SK-N-SH (cell line): ENCODE measurements around the gene TSPAN32. TPM values are rescaled to one million over a fixed set of nuclear protein-coding genes. Genes with fewer than 3 reads are reported as not detected.

Experiments used
- CTCF ChIA-PET: fragments of 300-600, 350-600 bp; formaldehyde crosslinking; extraction: SDS; loops from one replicate; lab custom pipeline; 2021; lab: Yijun Ruan, JAX
- POLR2A ChIA-PET: fragments of 350-600 bp; sonication (Branson Sonifier 250); formaldehyde crosslinking; extraction: SDS; loops from one replicate; lab custom pipeline; 2020; ENCODE audit warnings: antibody characterized with exemption, inconsistent platforms; lab: Yijun Ruan, JAX
- DNase-seq: peaks from one replicate; pipeline ENCODE4 v3.0.0; 2012
- H2AFZ ChIP-seq: fragments of 200-600 bp; sonication (generic); 2 replicates; pipeline ENCODE4 v1.8.1; 2016; ENCODE audit warnings: antibody characterized with exemption, mild to moderate bottlenecking, low read depth
- H3F3A ChIP-seq: fragments of 200-600 bp; sonication (generic); replicated peaks from 2 replicates; pipeline ENCODE3; 2016; ENCODE audit warnings: antibody characterized with exemption, mild to moderate bottlenecking; ENCODE audit not compliant: insufficient read depth
- H3K27ac ChIP-seq, 2 experiments: fragments of 200-500 bp in 1 of 2; fragments of 200-600 bp in 1 of 2; sonication (Bioruptor generic) in 1 of 2; sonication (generic), shearing (Covaris generic) in 1 of 2; 2 replicates each; pipeline versions ENCODE4 v1.5.1 to v1.6.1; 2014 to 2016; ENCODE audit warnings: low read depth in 2 of 2, inconsistent platforms in 1 of 2, low read length in 1 of 2, mild to moderate bottlenecking in 1 of 2, mixed read lengths in 1 of 2
- H3K27me3 ChIP-seq: fragments of 200-600 bp; sonication (generic), shearing (Covaris generic); 2 replicates; pipeline ENCODE4 v1.6.1; 2016; ENCODE audit warnings: mixed run types; ENCODE audit not compliant: insufficient read depth
- H3K36me3 ChIP-seq, 2 experiments: fragments of 200-500 bp in 1 of 2; fragments of 200-600 bp in 1 of 2; sonication (Bioruptor generic) in 1 of 2; sonication (generic) in 1 of 2; replicated peaks in 1 of 2; 2 replicates each; pipeline versions ENCODE3 to v1.5.1; 2014 to 2016; ENCODE audit warnings: low read length in 1 of 2, mild to moderate bottlenecking in 1 of 2; ENCODE audit not compliant: insufficient read depth in 2 of 2, control insufficient read depth in 1 of 2
- H3K4me1 ChIP-seq, 2 experiments: fragments of 200-500 bp in 1 of 2; fragments of 200-600 bp in 1 of 2; sonication (Bioruptor generic) in 1 of 2; sonication (generic), shearing (Covaris generic) in 1 of 2; 2 replicates each; pipeline versions ENCODE4 v1.5.1 to v1.6.1; 2014 to 2016; ENCODE audit warnings: low read depth in 1 of 2, low read length in 1 of 2, mixed run types in 1 of 2; ENCODE audit not compliant: insufficient read depth in 2 of 2, control insufficient read depth in 1 of 2
- H3K4me2 ChIP-seq: fragments of 200-600 bp; sonication (generic), shearing (Covaris generic); 2 replicates; pipeline ENCODE4 v1.6.1; 2017; ENCODE audit warnings: mixed run types
- H3K4me3 ChIP-seq, 2 experiments: fragments of 200-500 bp in 1 of 2; fragments of 200-600 bp in 1 of 2; sonication (Bioruptor generic) in 1 of 2; sonication (generic), shearing (Covaris generic) in 1 of 2; 2 replicates each; pipeline versions ENCODE4 v1.5.1 to v1.8.1; 2014 to 2016; ENCODE audit warnings: low read depth in 2 of 2, inconsistent platforms in 1 of 2, low read length in 1 of 2, mild to moderate bottlenecking in 1 of 2, mixed read lengths in 1 of 2, moderate library complexity in 1 of 2
- H3K79me2 ChIP-seq: fragments of 200-600 bp; sonication (generic); 2 replicates; pipeline ENCODE4 v1.8.1; 2017; ENCODE audit warnings: mild to moderate bottlenecking; ENCODE audit not compliant: insufficient read depth
- H3K9ac ChIP-seq: fragments of 200-600 bp; sonication (generic); 2 replicates; pipeline ENCODE4 v1.6.1; 2017; ENCODE audit warnings: mixed run types
- H3K9me2 ChIP-seq: fragments of 200-600 bp; sonication (generic); 2 replicates; pipeline ENCODE4 v1.6.1; 2017; ENCODE audit warnings: mixed run types
- H3K9me3 ChIP-seq: fragments of 200-600 bp; sonication (generic); 2 replicates; pipeline ENCODE4 v1.6.1; 2017; ENCODE audit warnings: mixed run types, mild to moderate bottlenecking, moderate library complexity
- H4K20me1 ChIP-seq: fragments of 200-600 bp; sonication (generic); 2 replicates; pipeline ENCODE4 v1.6.1; 2017; ENCODE audit warnings: mild to moderate bottlenecking, mixed run types; ENCODE audit not compliant: insufficient read depth
- EZH2phosphoT487 ChIP-seq: fragments of 200-600 bp; sonication (generic); IDR thresholded peaks from 2 replicates; pipeline ENCODE4 v1.6.1; 2017; ENCODE audit warnings: low read depth, mixed run types, mild to moderate bottlenecking, antibody characterized with exemption, moderate library complexity, borderline replicate concordance
- FOSL2 ChIP-seq: IDR thresholded peaks from 2 replicates; pipeline ENCODE4 v1.4.0; 2012; ENCODE audit warnings: low read depth, mild to moderate bottlenecking, moderate library complexity, borderline replicate concordance
- GABPA ChIP-seq: IDR thresholded peaks from 2 replicates; pipeline ENCODE4 v1.4.0; 2012; ENCODE audit warnings: low read depth, mild to moderate bottlenecking
- GATA2 ChIP-seq: sonication (generic); formaldehyde crosslinking; IDR thresholded peaks from 2 replicates; pipeline ENCODE4 v1.5.0; 2020; ENCODE audit warnings: mild to moderate bottlenecking, missing genetic modification reagents
- JUND ChIP-seq: IDR thresholded peaks from 2 replicates; pipeline ENCODE4 v1.4.0; 2012
- MXI1 ChIP-seq: IDR thresholded peaks from 2 replicates; pipeline ENCODE4 v1.6.1; 2012; ENCODE audit warnings: mild to moderate bottlenecking, low read depth, low read length, improper control_type of control experiment
- NFIC ChIP-seq: IDR thresholded peaks from 2 replicates; pipeline ENCODE4 v1.4.0; 2012; ENCODE audit warnings: borderline replicate concordance
- RCOR1 ChIP-seq: fragments of 150-350 bp; IDR thresholded peaks from 2 replicates; pipeline ENCODE4 v1.6.1; 2017; ENCODE audit warnings: antibody characterized with exemption, low read length
- RXRA ChIP-seq: IDR thresholded peaks from 2 replicates; pipeline ENCODE4 v1.4.0; 2012; ENCODE audit warnings: low read depth, mild to moderate bottlenecking, borderline replicate concordance
- SIN3A ChIP-seq: IDR thresholded peaks from 2 replicates; pipeline ENCODE4 v1.6.1; 2012; ENCODE audit warnings: low read depth, mild to moderate bottlenecking, low read length, moderate library complexity, borderline replicate concordance
- SMC3 ChIP-seq: IDR thresholded peaks from 2 replicates; pipeline ENCODE4 v1.6.1; 2012; ENCODE audit warnings: low read depth, low read length, improper control_type of control experiment
- TAF1 ChIP-seq: IDR thresholded peaks from 2 replicates; pipeline ENCODE4 v1.6.1; 2012; ENCODE audit warnings: low read depth, mild to moderate bottlenecking, low read length, moderate library complexity, borderline replicate concordance
- TCF12 ChIP-seq: IDR thresholded peaks from 2 replicates; pipeline ENCODE4 v1.4.0; 2012
- YY1 ChIP-seq: IDR thresholded peaks from 2 replicates; pipeline ENCODE4 v1.4.0; 2012; ENCODE audit warnings: low read depth, mild to moderate bottlenecking
- WGBS: methylation state at CpG from one replicate; pipeline ENCODE4 v1.1.6; 2017; ENCODE audit warnings: low lambda C conversion rate; 5-methylcytosine and 5-hydroxymethylcytosine counted together
- polyA plus RNA-seq, 3 experiments: library from polyadenylated mRNA; depleted of rRNA; stranded (reverse); fragments of >200 nt; gene quantifications; 2 replicates each; pipeline ENCODE4 v1.2.3, GENCODE V29; 2012
- TF ChIP-seq, protein P1 (sequence below): fragments of 150-350 bp; IDR thresholded peaks from 2 replicates; pipeline ENCODE4 v1.6.1; 2017; ENCODE audit warnings: antibody characterized with exemption, low read length, low read depth, borderline replicate concordance
- TF ChIP-seq, protein P2 (sequence below): IDR thresholded peaks from 2 replicates; pipeline ENCODE4 v1.4.0; 2012; ENCODE audit warnings: low read depth
- TF ChIP-seq, protein P3 (sequence below): IDR thresholded peaks from 2 replicates; pipeline ENCODE4 v1.6.1; 2012; ENCODE audit warnings: mild to moderate bottlenecking, low read depth, low read length, moderate library complexity
- TF ChIP-seq, protein P4 (sequence below): IDR thresholded peaks from 2 replicates; pipeline ENCODE4 v1.4.0; 2012; ENCODE audit warnings: low read depth, borderline replicate concordance
- TF ChIP-seq, protein P5 (sequence below): IDR thresholded peaks from 2 replicates; pipeline ENCODE4; 2012

TSPAN32 gene
- polyA plus RNA-seq, 1 of the 3 experiments (the other 2 are of a cell fraction): 0.12 TPM

DNA sequence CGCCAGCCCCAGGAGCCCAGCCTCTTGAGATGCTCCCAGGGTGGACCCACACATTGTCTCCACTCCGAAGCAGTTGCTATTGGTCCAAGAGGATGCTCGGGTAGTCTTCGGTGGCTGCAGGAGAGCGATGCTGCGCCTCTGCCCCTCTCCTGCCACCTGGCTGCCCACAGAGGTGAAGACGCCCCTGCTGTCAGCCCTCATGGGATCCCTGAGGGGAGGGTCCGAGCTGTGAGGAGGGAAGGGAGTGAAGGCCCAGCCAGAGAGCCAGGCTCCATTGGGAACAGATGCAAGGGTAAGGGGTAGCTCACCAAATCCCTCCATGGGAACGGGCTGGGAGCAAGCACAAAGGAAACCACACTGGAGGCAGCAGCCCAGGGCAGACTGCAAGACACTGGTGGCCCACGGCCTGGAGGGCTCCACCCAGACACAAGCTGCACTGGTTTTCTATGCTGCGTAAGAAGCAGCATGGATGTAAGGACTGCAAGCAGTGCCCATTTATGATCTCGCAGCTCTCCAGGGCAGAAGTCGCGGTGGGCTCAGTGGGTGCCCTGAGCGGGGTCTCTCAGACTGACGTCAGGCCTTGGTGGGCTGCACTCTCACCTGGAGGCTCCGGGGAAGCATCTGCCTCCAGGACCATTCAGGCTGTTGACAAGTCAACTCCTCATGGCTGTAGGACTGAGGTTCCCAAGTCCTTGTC is 15.7 kb downstream of the TSPAN32 start:
- H3K9ac ChIP-seq: no peak overlapping the region
- ChIA-PET CTCF (interaction anchor here (0.9 to 10.5 kb wide), 5 partner anchors 12 to 214 kb away, joined by 3 to 101 read pairs (median 3); partner anchors contain the start of gene TSSC4), POLR2A (interaction anchor here (1.0 to 1.7 kb wide), 3 partner anchors 59 to 61 kb away, joined by 3 to 5 read pairs (median 3); partner anchors contain the start of gene CD81)
- no peaks in the 10 kb centered on the region for H3K9me3 ChIP-seq
- no peaks in the 10 kb centered on the region for H3K27me3 ChIP-seq
- H3F3A ChIP-seq: no peaks in the 10 kb centered on the region
- DNase-seq: no peak
- H3K4me2 ChIP-seq: no peak overlapping the region
- H4K20me1 ChIP-seq: no peaks in the 10 kb centered on the region
- WGBS: 93% methylated on average over 7 of the region's 17 CpGs
- H3K4me3 ChIP-seq: no peak overlapping the region
- H2AFZ ChIP-seq: no peak overlapping the region
- no peaks in the 10 kb centered on the region for H3K9me2 ChIP-seq
- H3K36me3 ChIP-seq: no peaks in the 10 kb centered on the region
- TF ChIP-seq MXI1 (no peak), JUND (no peak), RCOR1 (no peak), TAF1 (no peak), GATA2 (CRISPR knock-in tag) (no peak), FOSL2 (no peak)
- TF ChIP-seq, protein P1, sequence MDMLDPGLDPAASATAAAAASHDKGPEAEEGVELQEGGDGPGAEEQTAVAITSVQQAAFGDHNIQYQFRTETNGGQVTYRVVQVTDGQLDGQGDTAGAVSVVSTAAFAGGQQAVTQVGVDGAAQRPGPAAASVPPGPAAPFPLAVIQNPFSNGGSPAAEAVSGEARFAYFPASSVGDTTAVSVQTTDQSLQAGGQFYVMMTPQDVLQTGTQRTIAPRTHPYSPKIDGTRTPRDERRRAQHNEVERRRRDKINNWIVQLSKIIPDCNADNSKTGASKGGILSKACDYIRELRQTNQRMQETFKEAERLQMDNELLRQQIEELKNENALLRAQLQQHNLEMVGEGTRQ: no peak
- H3K27ac ChIP-seq: no peak overlapping the region
- no peaks in the 10 kb centered on the region for H3K79me2 ChIP-seq
- H3K4me1 ChIP-seq: peaks cover 17 to 22% of the 10 kb centered on the region in 2 experiments; a peak in 3 of 4 replicates

DNA sequence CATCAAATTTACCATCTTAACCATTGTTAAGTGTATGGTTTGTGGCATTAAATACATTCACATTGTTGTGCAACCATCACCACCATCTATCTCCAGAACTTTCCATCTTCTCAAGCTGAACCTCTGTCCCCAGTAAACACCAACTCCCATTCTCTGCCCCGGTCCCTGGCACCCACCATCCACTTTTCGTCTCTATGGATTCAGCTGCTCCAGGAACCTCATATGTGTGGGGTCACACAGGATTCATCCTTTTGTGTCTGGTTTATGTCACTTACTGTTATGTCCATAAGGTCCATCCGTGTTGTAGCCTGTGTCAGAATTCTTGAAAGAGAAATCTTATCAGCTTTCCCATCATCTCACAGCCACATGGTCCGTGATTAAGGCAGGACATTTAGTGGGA is 16.3 kb downstream of the TSPAN32 start:
- Histone ChIP-seq H3K9me2 (no peaks in the 10 kb centered on the region), H3K4me3 (no peak overlapping the region), H3F3A (no peaks in the 10 kb centered on the region), H3K27me3 (no peaks in the 10 kb centered on the region), H3K79me2 (no peaks in the 10 kb centered on the region), H3K9me3 (no peaks in the 10 kb centered on the region), H3K27ac (no peak overlapping the region), H2AFZ (no peak overlapping the region), H3K4me1 (peaks cover 12 to 22% of the 10 kb centered on the region in 2 experiments; a peak in 3 of 4 replicates), H3K36me3 (no peaks in the 10 kb centered on the region), H4K20me1 (no peaks in the 10 kb centered on the region), H3K4me2 (no peak overlapping the region), H3K9ac (no peak overlapping the region)
- ChIA-PET POLR2A (interaction anchor here (1.1 kb wide), 1 partner anchor 60 kb away, joined by 3 read pairs; no protein-coding TSS in a partner anchor), CTCF (interaction anchor here (1.1 to 10.5 kb wide), 4 partner anchors 13 to 214 kb away, joined by 3 to 101 read pairs (median 13); partner anchors contain the start of gene TSSC4)
- WGBS: 61% methylated on average over 4 of the region's 4 CpGs
- no peak for DNase-seq
- TF ChIP-seq NFIC: no peak
- TF ChIP-seq, protein P2, sequence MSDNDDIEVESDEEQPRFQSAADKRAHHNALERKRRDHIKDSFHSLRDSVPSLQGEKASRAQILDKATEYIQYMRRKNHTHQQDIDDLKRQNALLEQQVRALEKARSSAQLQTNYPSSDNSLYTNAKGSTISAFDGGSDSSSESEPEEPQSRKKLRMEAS: no peak
- no peak for TF ChIP-seq GATA2 (CRISPR knock-in tag)
- TF ChIP-seq GABPA: no peak
- TF ChIP-seq, protein P3, sequence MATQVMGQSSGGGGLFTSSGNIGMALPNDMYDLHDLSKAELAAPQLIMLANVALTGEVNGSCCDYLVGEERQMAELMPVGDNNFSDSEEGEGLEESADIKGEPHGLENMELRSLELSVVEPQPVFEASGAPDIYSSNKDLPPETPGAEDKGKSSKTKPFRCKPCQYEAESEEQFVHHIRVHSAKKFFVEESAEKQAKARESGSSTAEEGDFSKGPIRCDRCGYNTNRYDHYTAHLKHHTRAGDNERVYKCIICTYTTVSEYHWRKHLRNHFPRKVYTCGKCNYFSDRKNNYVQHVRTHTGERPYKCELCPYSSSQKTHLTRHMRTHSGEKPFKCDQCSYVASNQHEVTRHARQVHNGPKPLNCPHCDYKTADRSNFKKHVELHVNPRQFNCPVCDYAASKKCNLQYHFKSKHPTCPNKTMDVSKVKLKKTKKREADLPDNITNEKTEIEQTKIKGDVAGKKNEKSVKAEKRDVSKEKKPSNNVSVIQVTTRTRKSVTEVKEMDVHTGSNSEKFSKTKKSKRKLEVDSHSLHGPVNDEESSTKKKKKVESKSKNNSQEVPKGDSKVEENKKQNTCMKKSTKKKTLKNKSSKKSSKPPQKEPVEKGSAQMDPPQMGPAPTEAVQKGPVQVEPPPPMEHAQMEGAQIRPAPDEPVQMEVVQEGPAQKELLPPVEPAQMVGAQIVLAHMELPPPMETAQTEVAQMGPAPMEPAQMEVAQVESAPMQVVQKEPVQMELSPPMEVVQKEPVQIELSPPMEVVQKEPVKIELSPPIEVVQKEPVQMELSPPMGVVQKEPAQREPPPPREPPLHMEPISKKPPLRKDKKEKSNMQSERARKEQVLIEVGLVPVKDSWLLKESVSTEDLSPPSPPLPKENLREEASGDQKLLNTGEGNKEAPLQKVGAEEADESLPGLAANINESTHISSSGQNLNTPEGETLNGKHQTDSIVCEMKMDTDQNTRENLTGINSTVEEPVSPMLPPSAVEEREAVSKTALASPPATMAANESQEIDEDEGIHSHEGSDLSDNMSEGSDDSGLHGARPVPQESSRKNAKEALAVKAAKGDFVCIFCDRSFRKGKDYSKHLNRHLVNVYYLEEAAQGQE: no peak
- TF ChIP-seq RCOR1: no peak
- TF ChIP-seq, protein P4, sequence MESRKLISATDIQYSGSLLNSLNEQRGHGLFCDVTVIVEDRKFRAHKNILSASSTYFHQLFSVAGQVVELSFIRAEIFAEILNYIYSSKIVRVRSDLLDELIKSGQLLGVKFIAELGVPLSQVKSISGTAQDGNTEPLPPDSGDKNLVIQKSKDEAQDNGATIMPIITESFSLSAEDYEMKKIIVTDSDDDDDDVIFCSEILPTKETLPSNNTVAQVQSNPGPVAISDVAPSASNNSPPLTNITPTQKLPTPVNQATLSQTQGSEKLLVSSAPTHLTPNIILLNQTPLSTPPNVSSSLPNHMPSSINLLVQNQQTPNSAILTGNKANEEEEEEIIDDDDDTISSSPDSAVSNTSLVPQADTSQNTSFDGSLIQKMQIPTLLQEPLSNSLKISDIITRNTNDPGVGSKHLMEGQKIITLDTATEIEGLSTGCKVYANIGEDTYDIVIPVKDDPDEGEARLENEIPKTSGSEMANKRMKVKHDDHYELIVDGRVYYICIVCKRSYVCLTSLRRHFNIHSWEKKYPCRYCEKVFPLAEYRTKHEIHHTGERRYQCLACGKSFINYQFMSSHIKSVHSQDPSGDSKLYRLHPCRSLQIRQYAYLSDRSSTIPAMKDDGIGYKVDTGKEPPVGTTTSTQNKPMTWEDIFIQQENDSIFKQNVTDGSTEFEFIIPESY: no peak
- TF ChIP-seq FOSL2: no peak
- TF ChIP-seq, protein P5, sequence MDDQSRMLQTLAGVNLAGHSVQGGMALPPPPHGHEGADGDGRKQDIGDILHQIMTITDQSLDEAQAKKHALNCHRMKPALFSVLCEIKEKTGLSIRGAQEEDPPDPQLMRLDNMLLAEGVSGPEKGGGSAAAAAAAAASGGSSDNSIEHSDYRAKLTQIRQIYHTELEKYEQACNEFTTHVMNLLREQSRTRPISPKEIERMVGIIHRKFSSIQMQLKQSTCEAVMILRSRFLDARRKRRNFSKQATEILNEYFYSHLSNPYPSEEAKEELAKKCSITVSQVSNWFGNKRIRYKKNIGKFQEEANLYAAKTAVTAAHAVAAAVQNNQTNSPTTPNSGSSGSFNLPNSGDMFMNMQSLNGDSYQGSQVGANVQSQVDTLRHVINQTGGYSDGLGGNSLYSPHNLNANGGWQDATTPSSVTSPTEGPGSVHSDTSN: no peak
- TF ChIP-seq RXRA: no peak
- TF ChIP-seq TCF12: no peak
- no peak for TF ChIP-seq JUND
- TF ChIP-seq YY1: no peak
- TF ChIP-seq SMC3: no peak
- no peak for TF ChIP-seq EZH2phosphoT487
- no peak for TF ChIP-seq SIN3A
